Measurements from ENCODE around the gene CEBPB. TPM values are rescaled to one million over a fixed set of nuclear protein-coding genes. Genes with fewer than 3 reads are reported as not detected.
"Not testable (repeated sequence)": the region's sequence is repeated elsewhere in the genome, so short reads cannot be mapped to it uniquely, and the experiment has no call there.

The CEBPB gene
- total RNA-seq, 2 donors from 2014 or later = 47.7 to 104 TPM

- Histone ChIP-seq H3K36me3 (replicated peaks in 1 of 2; ENCODE audit: insufficient read depth in 1 of 2, low read depth in 2 of 2) (no peaks in the 10 kb centered on the region), H3K27ac (peak within 1 kb of the TSS; percentile 71 to 95 (median 90)), H3K4me3 (peak within 1 kb of the TSS; percentile 44 to 54), H3K27me3 (no peaks in the 10 kb centered on the region), H3K9me3 (no peaks in the 10 kb centered on the region), H3K4me1 (peaks cover 50% of the 10 kb centered on the region)
- intact Hi-C loops (cut with DNase I) = no loop called here
- ATAC-seq (peak; percentile 93), DNase-seq (peak; percentile 91 to 93 (median 92))
- WGBS, 2 donors = 3 to 23% methylated on average over 7 to 96 of the region's 99 CpGs
- TF ChIP-seq CTCF (IDR thresholded peaks at IDR 0.05) (peak in 1 of 7 experiments; percentile 20), POLR2A (IDR thresholded peaks at IDR 0.05) (peak; percentile 82 to 83 (median 82))
Observed at GRCh38 chr20:50153500-50154377, 36.9 kb upstream of the CEBPB start, which contains the start of gene PEDS1. TSS of gene PEDS1 (minus strand) at chr20:50153723. CDS start at chr20:50153637, 86 bp downstream.

- H3K4me3 ChIP-seq; H3K36me3 ChIP-seq (replicated peaks in 1 of 2; ENCODE audit: insufficient read depth in 1 of 2, low read depth in 2 of 2); H3K9me3 ChIP-seq; H3K27me3 ChIP-seq; H3K27ac ChIP-seq; ATAC-seq; intact Hi-C loops (cut with DNase I); DNase-seq: not testable (repeated sequence)
- H3K4me1 ChIP-seq = peaks cover 11% of the 10 kb centered on the region
- WGBS, 2 donors = 72 to 84% methylated on average over 7 of the region's 7 CpGs
Observed at GRCh38 chr20:50161494-50161893, 29.1 kb upstream of the CEBPB start.

- Histone ChIP-seq H3K4me3 (no peak overlapping the region), H3K27me3 (no peaks in the 10 kb centered on the region), H3K27ac (no peak overlapping the region), H3K36me3 (replicated peaks in 1 of 2; ENCODE audit: insufficient read depth in 1 of 2, low read depth in 2 of 2) (no peaks in the 10 kb centered on the region), H3K4me1 (peaks cover 14% of the 10 kb centered on the region), H3K9me3 (no peaks in the 10 kb centered on the region)
- DNase-seq = no peak
- no peak for ATAC-seq
- TF ChIP-seq POLR2A (IDR thresholded peaks at IDR 0.05) (no peak), CTCF (IDR thresholded peaks at IDR 0.05) (no peak)
- intact Hi-C loops (cut with DNase I) = no loop called here
- 71 to 83% methylated on average over 7 to 9 of the region's 9 CpGs for WGBS, 2 donors
Observed at GRCh38 chr20:50163570-50164317, 26.9 kb upstream of the CEBPB start.

- H3K4me1 ChIP-seq = peaks cover 18% of the 10 kb centered on the region
- 6 to 8% methylated on average over 16 to 20 of the region's 20 CpGs for WGBS, 2 donors
- H3K27me3 ChIP-seq = no peaks in the 10 kb centered on the region
- intact Hi-C loops (cut with DNase I) = no loop called here
- H3K4me3 ChIP-seq = no peak overlapping the region
- peak in 1 of 3 donors; percentile 40 for TF ChIP-seq POLR2A (IDR thresholded peaks at IDR 0.05)
- TF ChIP-seq CTCF (IDR thresholded peaks at IDR 0.05) = no peak
- H3K27ac ChIP-seq = peak overlapping the region; percentile 71 to 93 (median 88)
- ATAC-seq = peak; percentile 99
- no peaks in the 10 kb centered on the region for H3K36me3 ChIP-seq (replicated peaks in 1 of 2; ENCODE audit: insufficient read depth in 1 of 2, low read depth in 2 of 2)
- no peaks in the 10 kb centered on the region for H3K9me3 ChIP-seq
- DNase-seq = peak; percentile 96 to 99 (median 98)
Observed at GRCh38 chr20:50165684-50166554, 24.7 kb upstream of the CEBPB start.

All from body of pancreas (tissue), 4 donors.